MM.1S (cell line): Measurements from ENCODE around the gene CDC34.

ENCODE experiments used
- CTCF ChIP-seq: fragments of 300-600 bp; sonication (generic); IDR thresholded peaks from 2 replicates; pipeline ENCODE4 v1.5.1; 2016; ENCODE audit warnings: antibody characterized with exemption, low read length, mixed read lengths
- EZH2 ChIP-seq: fragments of 300-600 bp; sonication (generic); optimal IDR thresholded peaks from 2 replicates; pipeline ENCODE3; 2017; ENCODE audit warnings: low read depth, mild to moderate bottlenecking, antibody characterized with exemption, low read length, mixed read lengths
- EZH2phosphoT487 ChIP-seq: fragments of 300-600 bp; sonication (generic); IDR thresholded peaks from 2 replicates; pipeline ENCODE4 v1.6.1; 2018; ENCODE audit warnings: antibody characterized with exemption, low read length

GRCh38 chr19:548886-549830, 17.6 kb downstream of the CDC34 start:
- TF ChIP-seq EZH2 (no peak), CTCF (no peak), EZH2phosphoT487 (no peak)
